Endothelial cell of umbilical vein (primary cell): ENCODE measurements around the gene STK10.
"Not testable (repeated sequence)": the region's sequence is repeated elsewhere in the genome, so short reads cannot be mapped to it uniquely, and the experiment has no call there.

Experiments
- EZH2 ChIP-seq: IDR thresholded peaks from 2 replicates; pipeline ENCODE4 v1.6.1; 2012; ENCODE audit warnings: borderline replicate concordance, low read depth, mild to moderate bottlenecking, moderate library complexity, low read length, inconsistent platforms; ENCODE audit not compliant: severe bottlenecking
- GATA2 ChIP-seq: IDR thresholded peaks from 2 replicates; pipeline ENCODE4 v1.7.0; 2011; ENCODE audit warnings: low read depth, mild to moderate bottlenecking, moderate library complexity, mixed read lengths, low read length; ENCODE audit not compliant: insufficient read length, insufficient read depth
- JUN ChIP-seq: IDR thresholded peaks from 2 replicates; pipeline ENCODE4 v1.6.1; 2011; ENCODE audit warnings: borderline replicate concordance, low read depth; ENCODE audit not compliant: insufficient read length, insufficient read depth
- POLR2A ChIP-seq: IDR thresholded peaks from 2 replicates; pipeline ENCODE4 v1.6.1; 2012; ENCODE audit warnings: low read depth, mild to moderate bottlenecking, control low read depth, low read length
- POLR2AphosphoS5 ChIP-seq: IDR thresholded peaks from 2 replicates; pipeline ENCODE4 v1.6.1; 2012; ENCODE audit warnings: low read depth, mild to moderate bottlenecking, control low read depth, low read length, moderate library complexity; ENCODE audit not compliant: insufficient read depth
- TF ChIP-seq, protein P1 (sequence below): IDR thresholded peaks from 2 replicates; pipeline ENCODE4 v1.6.1; 2011; ENCODE audit not compliant: insufficient read depth, insufficient read length
- TF ChIP-seq, protein P2 (sequence below), 2 donors: IDR thresholded peaks; 1 replicate in 1 of 2; 2 replicates in 1 of 2; pipeline ENCODE4 v1.5.1; 2011; ENCODE audit warnings: low read length in 2 of 2, mild to moderate bottlenecking in 2 of 2, moderate library complexity in 2 of 2, control low read depth in 1 of 2, inconsistent platforms in 1 of 2, low read depth in 1 of 2; ENCODE audit not compliant: insufficient read depth in 1 of 2; ENCODE audit errors: extremely low read depth in 1 of 2

DNA sequence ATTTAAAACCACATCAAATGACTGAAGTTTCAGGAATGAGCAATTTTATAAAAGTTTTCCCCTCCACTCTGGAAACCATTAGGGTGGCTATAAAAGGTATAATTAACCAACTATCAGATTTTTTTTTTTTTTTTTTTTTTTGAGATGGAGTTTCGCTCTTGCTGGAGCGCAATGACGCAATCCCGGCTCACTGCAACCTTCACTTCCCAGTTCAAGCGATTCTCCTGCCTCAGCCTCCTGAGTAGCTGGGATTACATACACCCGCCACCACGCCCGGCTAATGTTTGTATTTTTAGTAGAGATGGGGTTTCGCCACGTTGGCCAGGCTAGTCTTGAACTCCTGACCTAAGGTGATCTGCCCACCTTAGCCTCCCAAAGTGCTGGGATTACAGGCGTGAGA, 18.0 kb upstream of the STK10 start:
- TF ChIP-seq, protein P1, sequence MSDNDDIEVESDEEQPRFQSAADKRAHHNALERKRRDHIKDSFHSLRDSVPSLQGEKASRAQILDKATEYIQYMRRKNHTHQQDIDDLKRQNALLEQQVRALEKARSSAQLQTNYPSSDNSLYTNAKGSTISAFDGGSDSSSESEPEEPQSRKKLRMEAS, result not testable (repeated sequence)
- TF ChIP-seq EZH2, POLR2A, GATA2, JUN, POLR2AphosphoS5: not testable (repeated sequence)
- TF ChIP-seq, protein P2, sequence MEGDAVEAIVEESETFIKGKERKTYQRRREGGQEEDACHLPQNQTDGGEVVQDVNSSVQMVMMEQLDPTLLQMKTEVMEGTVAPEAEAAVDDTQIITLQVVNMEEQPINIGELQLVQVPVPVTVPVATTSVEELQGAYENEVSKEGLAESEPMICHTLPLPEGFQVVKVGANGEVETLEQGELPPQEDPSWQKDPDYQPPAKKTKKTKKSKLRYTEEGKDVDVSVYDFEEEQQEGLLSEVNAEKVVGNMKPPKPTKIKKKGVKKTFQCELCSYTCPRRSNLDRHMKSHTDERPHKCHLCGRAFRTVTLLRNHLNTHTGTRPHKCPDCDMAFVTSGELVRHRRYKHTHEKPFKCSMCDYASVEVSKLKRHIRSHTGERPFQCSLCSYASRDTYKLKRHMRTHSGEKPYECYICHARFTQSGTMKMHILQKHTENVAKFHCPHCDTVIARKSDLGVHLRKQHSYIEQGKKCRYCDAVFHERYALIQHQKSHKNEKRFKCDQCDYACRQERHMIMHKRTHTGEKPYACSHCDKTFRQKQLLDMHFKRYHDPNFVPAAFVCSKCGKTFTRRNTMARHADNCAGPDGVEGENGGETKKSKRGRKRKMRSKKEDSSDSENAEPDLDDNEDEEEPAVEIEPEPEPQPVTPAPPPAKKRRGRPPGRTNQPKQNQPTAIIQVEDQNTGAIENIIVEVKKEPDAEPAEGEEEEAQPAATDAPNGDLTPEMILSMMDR (IDR thresholded peaks at IDR 0.05; ENCODE audit: extremely low read depth in 1 of 2, insufficient read depth in 1 of 2, low read depth in 1 of 2, low read length in 2 of 2), result not testable (repeated sequence)
